Activated naive CD4-positive, alpha-beta T cell treated with anti-CD3 and anti-CD28 coated beads, Interleukin-2, amount 10 ng/mL, durations not matched to agents 7 days and 5 days (primary cell): ENCODE results near the gene TMEM14B.
"Not testable (repeated sequence)": the region's sequence is repeated elsewhere in the genome, so short reads cannot be mapped to it uniquely, and the experiment has no call there.

Experiments used
- CTCF ChIA-PET: fragments of 350-600 bp; sonication (Branson Sonifier 250); formaldehyde crosslinking; loops from one replicate; lab custom pipeline; 2021; ENCODE audit warnings: antibody characterized with exemption; lab: Charles Lee
- DNase-seq: peaks from one replicate; pipeline ENCODE4 v3.0.0-alpha.2; 2020
- H3K27ac Mint-ChIP-seq: one replicate; pipeline ENCODE4 v1.8.0; 2021; ENCODE audit warnings: mild to moderate bottlenecking, moderate library complexity, mixed read lengths
- H3K27me3 Mint-ChIP-seq: one replicate; pipeline ENCODE4 v1.8.0; 2021; ENCODE audit warnings: mild to moderate bottlenecking, mixed read lengths
- H3K36me3 Mint-ChIP-seq: one replicate; pipeline ENCODE4 v1.8.0; 2021; ENCODE audit warnings: mixed read lengths
- H3K4me1 Mint-ChIP-seq: one replicate; pipeline ENCODE4 v1.8.0; 2021; ENCODE audit warnings: mixed read lengths
- H3K4me3 Mint-ChIP-seq: one replicate; pipeline ENCODE4 v1.8.0; 2021; ENCODE audit warnings: mild to moderate bottlenecking, moderate library complexity, mixed read lengths
- H3K9me3 Mint-ChIP-seq: one replicate; pipeline ENCODE4 v1.8.0; 2021; ENCODE audit warnings: mixed read lengths

The TMEM14B gene

GRCh38 chr6:10747251-10747972, at the start of gene TMEM14B:
TSS of gene TMEM14B (plus strand) at chr6:10747805. CDS start at chr6:10749246, 1,441 bp downstream.
- Mint-ChIP-seq H3K36me3 (peaks cover 32% of the 10 kb centered on the region), H3K9me3 (no peaks in the 10 kb centered on the region), H3K4me3 (peak within 1 kb of the TSS; percentile 81), H3K27ac (peak within 1 kb of the TSS; percentile 95), H3K27me3 (no peaks in the 10 kb centered on the region), H3K4me1 (peaks cover 62% of the 10 kb centered on the region)
- peak; percentile 100 for DNase-seq
- CTCF ChIA-PET, result interaction anchor here (0.6 to 2.6 kb wide), 7 partner anchors 10 to 1200 kb away, joined by 3 to 8 read pairs (median 3); no protein-coding TSS in a partner anchor

- H3K27ac Mint-ChIP-seq, result no peak overlapping the region
- CTCF ChIA-PET, result no interaction called here
Measured at GRCh38 chr6:10713962-10714361, 33.6 kb upstream of the TMEM14B start.

DNA sequence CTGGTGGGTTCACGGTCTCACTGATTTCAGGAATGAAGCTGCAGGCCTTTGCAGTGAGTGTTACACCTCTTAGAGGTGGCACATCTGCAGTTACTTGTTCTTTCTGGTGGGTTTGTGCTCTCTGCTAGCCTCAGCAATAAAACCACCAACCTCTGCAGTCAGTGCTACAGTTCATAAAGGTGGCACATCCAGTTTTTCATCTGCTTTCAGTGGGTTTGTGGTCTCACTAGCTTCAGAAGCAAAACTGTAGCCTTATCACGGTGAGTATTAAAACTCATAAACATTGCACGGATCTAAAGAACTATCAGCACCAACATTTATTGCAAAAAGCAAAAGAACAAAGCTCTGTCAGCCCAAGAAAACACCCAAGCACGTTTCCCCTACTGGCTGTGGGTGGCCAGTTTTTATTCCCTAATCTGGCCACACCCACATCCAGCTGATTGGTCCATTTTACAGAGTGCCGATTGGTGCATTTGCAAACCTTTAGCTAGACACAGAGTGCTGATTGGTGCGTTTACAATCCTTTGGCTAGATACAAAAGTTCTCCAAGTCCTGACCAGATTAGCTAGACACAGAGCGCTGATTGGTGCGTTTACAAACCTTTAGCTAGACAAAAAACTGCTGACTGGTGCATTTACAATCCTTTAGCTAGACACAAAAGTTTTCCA, 28.2 kb upstream of the TMEM14B start:
- Mint-ChIP-seq H3K9me3 (peaks cover 12% of the 10 kb centered on the region), H3K36me3 (peaks cover 9% of the 10 kb centered on the region), H3K27me3 (no peaks in the 10 kb centered on the region), H3K4me3 (peak overlapping the region; percentile 80), H3K27ac (peak overlapping the region; percentile 94), H3K4me1 (peaks cover 46% of the 10 kb centered on the region)
- CTCF ChIA-PET, result interaction anchor here (1.4 to 2.8 kb wide), 2 partner anchors 27 to 208 kb away, joined by 3 to 8 read pairs; no protein-coding TSS in a partner anchor
- peak; percentile 61 for DNase-seq

More at GRCh38 chr6:10713962-10714361, 33.6 kb upstream of the TMEM14B start:
- Mint-ChIP-seq H3K27me3 (no peaks in the 10 kb centered on the region), H3K4me3 (no peak overlapping the region), H3K4me1 (peaks cover 10% of the 10 kb centered on the region), H3K36me3 (peaks cover 9% of the 10 kb centered on the region), H3K9me3 (peaks cover 8% of the 10 kb centered on the region)
- DNase-seq, result no peak

DNA sequence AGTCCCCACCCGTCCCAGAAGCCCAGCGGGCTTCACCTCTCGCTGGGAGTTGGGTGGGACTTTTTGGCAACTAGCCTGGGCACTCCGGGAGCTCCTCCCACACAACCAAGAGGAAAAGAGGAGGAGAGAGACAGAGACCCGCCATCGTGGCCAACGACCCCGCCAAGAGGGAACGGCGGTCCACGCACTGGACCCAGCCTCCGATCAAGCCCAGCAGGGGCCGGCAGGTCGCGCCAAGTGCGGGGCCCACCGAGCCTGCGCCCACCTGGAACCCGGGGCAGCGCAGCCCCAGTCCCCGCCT, 27.7 kb upstream of the TMEM14B start:
- peak; percentile 25 for DNase-seq
- peak overlapping the region; percentile 94 for H3K27ac Mint-ChIP-seq
- peaks cover 12% of the 10 kb centered on the region for H3K9me3 Mint-ChIP-seq
- CTCF ChIA-PET, result interaction anchor here (1.4 to 2.8 kb wide), 2 partner anchors 27 to 209 kb away, joined by 3 to 8 read pairs; no protein-coding TSS in a partner anchor
- peaks cover 48% of the 10 kb centered on the region for H3K4me1 Mint-ChIP-seq
- H3K27me3 Mint-ChIP-seq, result no peaks in the 10 kb centered on the region
- H3K4me3 Mint-ChIP-seq, result peak overlapping the region; percentile 82
- H3K36me3 Mint-ChIP-seq, result peaks cover 9% of the 10 kb centered on the region

- peaks cover 53% of the 10 kb centered on the region for H3K4me1 Mint-ChIP-seq
- peak overlapping the region; percentile 87 for H3K27ac Mint-ChIP-seq
- peaks cover 12% of the 10 kb centered on the region for H3K9me3 Mint-ChIP-seq
- H3K27me3 Mint-ChIP-seq, result no peaks in the 10 kb centered on the region
- CTCF ChIA-PET, result interaction anchor here (0.8 to 2.8 kb wide), 6 partner anchors 10 to 209 kb away, joined by 3 to 8 read pairs (median 4); partner anchors contain the start of genes C6orf52 and PAK1IP1
- H3K4me3 Mint-ChIP-seq, result peak overlapping the region; percentile 82
- H3K36me3 Mint-ChIP-seq, result peaks cover 11% of the 10 kb centered on the region
- DNase-seq, result peak; percentile 76
Measured at GRCh38 chr6:10720265-10720959, 27.2 kb upstream of the TMEM14B start.

DNA sequence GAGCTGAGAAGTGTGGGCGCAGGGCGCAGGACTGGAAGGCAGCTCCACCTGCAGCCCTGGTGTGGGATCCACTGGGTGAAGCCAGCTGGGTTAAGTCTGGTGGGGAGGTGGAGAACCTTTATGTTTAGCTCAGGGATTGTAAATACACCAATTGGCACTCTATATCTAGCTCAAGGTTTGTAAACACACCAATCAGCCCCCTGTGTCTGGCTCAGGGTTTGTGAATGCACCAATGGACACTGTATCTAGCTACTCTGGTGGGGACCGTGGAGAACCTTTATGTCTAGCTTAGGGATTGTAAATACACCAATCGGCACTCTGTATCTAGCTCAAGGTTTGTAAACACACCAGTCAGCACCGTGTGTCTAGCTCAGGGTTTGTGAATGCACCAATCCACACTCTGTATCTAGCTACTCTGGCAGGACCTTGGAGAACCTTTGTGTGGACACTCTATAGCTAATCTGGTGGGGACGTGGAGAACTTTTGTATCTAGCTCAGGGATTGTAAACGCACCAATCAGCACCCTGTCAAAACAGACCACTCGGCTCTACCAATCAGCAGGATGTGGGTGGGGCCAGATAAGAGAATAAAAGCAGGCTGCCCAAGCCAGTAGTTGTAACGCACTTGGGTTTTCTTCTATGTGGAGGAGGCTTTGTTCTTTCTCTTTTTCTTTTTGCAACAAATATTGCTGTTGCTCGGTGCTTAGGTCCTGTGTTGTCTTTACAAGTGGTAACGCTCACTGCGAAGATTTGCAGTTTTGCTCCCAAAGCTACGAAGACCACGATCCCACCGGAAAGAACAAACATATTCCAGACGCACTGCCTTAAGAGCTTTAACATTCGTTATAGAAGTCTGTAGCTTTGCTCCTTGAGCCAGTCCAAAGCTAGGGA, 26.4 kb upstream of the TMEM14B start:
- Mint-ChIP-seq H3K36me3 (peaks cover 14% of the 10 kb centered on the region), H3K4me1 (peaks cover 56% of the 10 kb centered on the region), H3K27ac (peak overlapping the region; percentile 85), H3K4me3 (peak overlapping the region; percentile 82), H3K9me3 (peaks cover 12% of the 10 kb centered on the region)
- peak; percentile 50 for DNase-seq
- not testable (repeated sequence) for H3K27me3 Mint-ChIP-seq
- CTCF ChIA-PET, result interaction anchor here (0.8 to 2.8 kb wide), 6 partner anchors 10 to 210 kb away, joined by 3 to 8 read pairs (median 4); partner anchors contain the start of genes C6orf52 and PAK1IP1

DNA sequence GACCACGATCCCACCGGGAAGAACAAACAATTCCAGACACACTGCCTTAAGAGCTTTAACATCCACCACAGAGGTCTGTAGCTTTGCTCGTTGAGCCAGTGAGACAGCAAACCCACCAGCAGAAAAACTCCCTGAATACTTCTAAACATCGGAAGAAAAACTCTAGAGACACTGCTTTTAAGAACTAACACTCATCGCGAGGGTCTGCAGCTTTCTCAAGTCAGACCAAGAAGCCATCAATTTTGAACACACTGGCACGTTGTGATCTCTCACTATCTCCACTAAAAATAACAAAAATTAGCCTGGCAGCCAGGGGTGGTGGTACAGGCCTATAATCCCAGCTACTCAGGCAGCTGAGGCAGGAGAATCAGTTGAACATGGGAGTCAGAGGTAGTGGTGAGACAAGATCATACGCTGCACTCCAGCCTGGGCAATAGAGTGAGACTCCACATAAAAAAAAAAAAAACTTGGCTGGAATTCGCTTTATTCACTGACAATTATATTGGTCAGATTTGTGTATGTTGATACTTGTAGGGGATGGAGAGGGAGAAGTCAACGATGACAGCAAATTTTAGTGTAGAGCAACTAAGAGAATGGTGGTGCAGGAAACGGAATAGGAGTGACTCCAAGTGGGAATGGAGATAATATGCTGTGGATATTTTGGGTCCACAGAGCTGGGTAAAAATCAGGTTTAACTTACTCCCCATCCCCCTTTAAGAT, 25.6 kb upstream of the TMEM14B start:
- Mint-ChIP-seq H3K27ac (peak overlapping the region; percentile 90), H3K4me1 (peaks cover 56% of the 10 kb centered on the region), H3K27me3 (no peaks in the 10 kb centered on the region), H3K4me3 (peak overlapping the region; percentile 82), H3K9me3 (peaks cover 12% of the 10 kb centered on the region), H3K36me3 (peaks cover 14% of the 10 kb centered on the region)
- DNase-seq, result no peak
- CTCF ChIA-PET, result interaction anchor here (1.0 to 1.9 kb wide), 3 partner anchors 11 to 27 kb away, joined by 3 to 6 read pairs (median 4); no protein-coding TSS in a partner anchor

DNA sequence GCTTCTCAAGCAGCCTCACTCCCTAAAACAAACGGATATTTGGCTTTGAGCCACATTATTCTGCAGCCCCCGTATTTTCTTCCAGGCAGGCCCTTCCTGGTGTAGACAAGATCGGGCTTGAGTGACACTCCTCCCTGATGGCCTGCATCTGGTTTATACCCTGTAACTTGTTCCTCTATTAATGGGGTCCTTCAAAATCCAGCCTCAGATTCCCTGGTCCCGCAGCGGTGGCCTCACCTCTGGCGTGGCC, 25.1 kb upstream of the TMEM14B start:
- CTCF ChIA-PET, result no interaction called here
- Mint-ChIP-seq H3K9me3 (peaks cover 12% of the 10 kb centered on the region), H3K36me3 (peaks cover 14% of the 10 kb centered on the region), H3K27ac (peak overlapping the region; percentile 90), H3K27me3 (no peaks in the 10 kb centered on the region), H3K4me1 (peaks cover 56% of the 10 kb centered on the region), H3K4me3 (peak overlapping the region; percentile 82)
- DNase-seq, result no peak

GRCh38 chr6:10722820-10723566, 24.6 kb upstream of the TMEM14B start, which contains the start of gene TMEM14C:
TSS of gene TMEM14C (plus strand) at chr6:10723070. CDS start at chr6:10724614, 1,544 bp downstream.
- no peaks in the 10 kb centered on the region for H3K27me3 Mint-ChIP-seq
- DNase-seq, result peak; percentile 89
- peaks cover 17% of the 10 kb centered on the region for H3K36me3 Mint-ChIP-seq
- CTCF ChIA-PET, result interaction anchor here (1.2 kb wide), 1 partner anchor 23 kb away, joined by 3 read pairs; no protein-coding TSS in a partner anchor
- H3K4me3 Mint-ChIP-seq, result peak within 1 kb of the TSS; percentile 82
- peaks cover 56% of the 10 kb centered on the region for H3K4me1 Mint-ChIP-seq
- peaks cover 9% of the 10 kb centered on the region for H3K9me3 Mint-ChIP-seq
- peak within 1 kb of the TSS; percentile 90 for H3K27ac Mint-ChIP-seq

DNA sequence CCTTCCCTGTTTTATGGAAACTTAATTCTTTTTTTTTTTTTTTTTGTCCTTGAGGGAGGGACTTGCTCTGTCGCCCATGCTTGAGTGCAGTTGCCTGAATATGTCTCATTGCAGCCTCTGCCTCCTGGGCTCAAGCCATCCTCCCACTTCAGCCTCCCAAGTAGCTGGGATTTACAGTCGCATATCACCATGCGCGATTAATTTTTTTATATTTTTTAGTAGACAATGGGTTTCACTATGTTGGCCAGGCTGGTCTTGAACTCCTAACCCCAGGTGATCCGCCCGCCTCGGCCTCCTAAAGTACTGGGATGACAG, 24.1 kb upstream of the TMEM14B start:
- peak overlapping the region; percentile 82 for H3K4me3 Mint-ChIP-seq
- H3K36me3 Mint-ChIP-seq, result peaks cover 19% of the 10 kb centered on the region
- no peak for DNase-seq

DNA sequence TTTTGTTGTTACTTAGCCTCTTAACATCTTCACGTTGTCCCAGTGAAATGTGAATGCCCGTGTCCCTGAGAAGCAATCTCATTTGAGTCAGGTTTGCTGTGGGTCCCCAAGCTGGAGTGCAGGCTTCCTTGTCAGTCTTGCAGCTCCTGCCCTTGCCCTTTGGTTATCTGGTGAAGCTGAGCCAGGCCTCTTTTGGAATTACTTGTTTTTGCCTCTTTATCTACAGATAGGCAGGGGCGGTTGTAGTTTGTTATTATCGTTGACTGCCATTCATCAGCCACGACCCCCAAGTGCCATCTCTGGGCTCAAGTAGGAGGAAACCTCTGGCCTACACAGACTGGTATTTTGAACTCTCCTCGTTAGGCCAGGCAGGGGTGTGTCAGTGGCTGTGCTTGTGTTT, 22.6 kb upstream of the TMEM14B start:
- Mint-ChIP-seq H3K4me1 (peaks cover 44% of the 10 kb centered on the region), H3K4me3 (no peak overlapping the region), H3K27me3 (no peaks in the 10 kb centered on the region), H3K27ac (no peak overlapping the region), H3K9me3 (no peaks in the 10 kb centered on the region), H3K36me3 (peaks cover 20% of the 10 kb centered on the region)
- DNase-seq, result no peak
- CTCF ChIA-PET, result interaction anchor here (1.3 kb wide), 1 partner anchor 21 kb away, joined by 3 read pairs; no protein-coding TSS in a partner anchor

More for the DNA sequence above, 24.1 kb upstream of the TMEM14B start:
- Mint-ChIP-seq H3K4me1 (peaks cover 53% of the 10 kb centered on the region), H3K9me3 (peaks cover 6% of the 10 kb centered on the region), H3K27me3 (no peaks in the 10 kb centered on the region), H3K27ac (peak overlapping the region; percentile 90)
- CTCF ChIA-PET, result interaction anchor here (0.9 to 1.2 kb wide), 2 partner anchors 14 to 23 kb away, joined by 3 to 4 read pairs; no protein-coding TSS in a partner anchor

GRCh38 chr6:10725716-10726115, 21.9 kb upstream of the TMEM14B start:
- CTCF ChIA-PET, result interaction anchor here (1.3 kb wide), 1 partner anchor 21 kb away, joined by 3 read pairs; no protein-coding TSS in a partner anchor
- Mint-ChIP-seq H3K4me1 (peaks cover 44% of the 10 kb centered on the region), H3K27ac (no peak overlapping the region)

More at GRCh38 chr6:10725716-10726115, 21.9 kb upstream of the TMEM14B start:
- H3K27me3 Mint-ChIP-seq, result no peaks in the 10 kb centered on the region
- H3K36me3 Mint-ChIP-seq, result peaks cover 27% of the 10 kb centered on the region
- DNase-seq, result no peak
- H3K4me3 Mint-ChIP-seq, result no peak overlapping the region
- no peaks in the 10 kb centered on the region for H3K9me3 Mint-ChIP-seq
